HFFc6 (cell line): ENCODE measurements around the gene CUX1. TPM values are rescaled to one million over a fixed set of nuclear protein-coding genes. Genes with fewer than 3 reads are reported as not detected.

Source experiments
- DNase-seq: peaks from one replicate; pipeline ENCODE4 v3.0.0-alpha.2; 2018
- H3K27ac Mint-ChIP-seq: 2 replicates; pipeline ENCODE4 v1.8.0; 2020; ENCODE audit warnings: mild to moderate bottlenecking, mixed read lengths
- H3K27me3 Mint-ChIP-seq: 2 replicates; pipeline ENCODE4 v1.8.0; 2021; ENCODE audit warnings: mild to moderate bottlenecking, moderate library complexity, mixed read lengths; ENCODE audit not compliant: insufficient read depth
- H3K36me3 Mint-ChIP-seq: 2 replicates; pipeline ENCODE4 v1.8.0; 2021; ENCODE audit warnings: low read depth, mixed read lengths
- H3K4me1 Mint-ChIP-seq: 2 replicates; pipeline ENCODE4 v1.8.0; 2020; ENCODE audit warnings: low read depth, mixed read lengths
- H3K4me3 Mint-ChIP-seq: 2 replicates; pipeline ENCODE4 v1.8.0; 2020; ENCODE audit warnings: mild to moderate bottlenecking, moderate library complexity, mixed read lengths
- H3K9me3 Mint-ChIP-seq: 2 replicates; pipeline ENCODE4 v1.8.0; 2020; ENCODE audit warnings: mild to moderate bottlenecking, mixed read lengths
- total RNA-seq, 6 experiments: library from RNA; stranded (reverse); fragmentation: NEBNext Ultra II Directional; extraction: Animal tissue kit (Norgen Biotek cat#: 25700); gene quantifications; 2 replicates in 1 of 6; 3 replicates in 5 of 6; pipeline ENCODE4 v1.2.3, GENCODE V29; 2021
- TF ChIP-seq, protein P1 (sequence below): fragments of 200-600 bp; sonication (generic); IDR thresholded peaks from 2 replicates; pipeline ENCODE4 v1.5.0; 2021; ENCODE audit warnings: antibody characterized with exemption, mild to moderate bottlenecking

The CUX1 gene
- total RNA-seq, 6 experiments from 2014 or later = 46.9 to 64.2 (median 51.6) TPM

DNA sequence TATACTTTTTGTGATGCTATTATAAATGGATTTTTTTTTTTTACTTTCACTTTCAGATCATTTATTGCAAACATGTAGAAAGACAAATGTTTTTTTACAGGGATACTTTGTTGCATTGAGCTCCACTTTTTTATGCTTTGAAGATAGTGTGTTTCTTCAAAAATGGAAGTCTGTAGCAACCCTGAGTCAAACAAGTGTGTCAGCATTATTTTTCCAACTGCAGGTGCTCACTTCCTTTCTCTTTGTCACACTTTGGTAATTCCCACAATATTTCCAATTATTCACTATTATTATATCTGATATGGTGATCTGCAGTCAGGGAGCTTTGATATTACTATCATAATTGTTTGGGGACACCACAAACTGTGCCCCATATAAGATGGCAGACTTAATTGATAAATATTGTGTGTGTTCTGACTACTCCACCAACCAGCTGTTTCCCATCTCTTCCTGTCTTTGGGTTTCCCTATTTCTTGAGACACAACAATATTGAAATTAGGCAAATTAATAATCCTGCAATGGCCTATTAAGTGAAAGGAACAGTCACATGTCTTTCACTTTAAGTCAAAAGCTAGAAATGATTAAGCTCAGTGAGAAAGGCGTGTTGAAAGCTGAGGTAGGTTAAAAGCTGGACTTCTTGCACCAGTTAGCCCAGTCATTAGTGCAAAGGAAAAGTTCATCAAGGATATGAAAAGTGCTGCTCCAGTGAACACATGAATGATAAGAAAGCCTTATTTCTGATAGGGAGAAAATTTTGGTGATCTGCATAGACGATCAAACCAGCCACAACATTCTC, 238.0 kb downstream of the CUX1 start:
- Mint-ChIP-seq H3K27ac (no peak overlapping the region), H3K36me3 (peaks cover 35% of the 10 kb centered on the region), H3K27me3 (peaks cover 3% of the 10 kb centered on the region; the same call in 1 of the 2 replicates), H3K9me3 (peaks cover 7% of the 10 kb centered on the region; the same call in 1 of the 2 replicates), H3K4me3 (no peak overlapping the region), H3K4me1 (0 out of 2 replicates have a peak, but pooled peaks cover 9% of the 10 kb centered on the region)
- DNase-seq = no peak
- TF ChIP-seq, protein P1, sequence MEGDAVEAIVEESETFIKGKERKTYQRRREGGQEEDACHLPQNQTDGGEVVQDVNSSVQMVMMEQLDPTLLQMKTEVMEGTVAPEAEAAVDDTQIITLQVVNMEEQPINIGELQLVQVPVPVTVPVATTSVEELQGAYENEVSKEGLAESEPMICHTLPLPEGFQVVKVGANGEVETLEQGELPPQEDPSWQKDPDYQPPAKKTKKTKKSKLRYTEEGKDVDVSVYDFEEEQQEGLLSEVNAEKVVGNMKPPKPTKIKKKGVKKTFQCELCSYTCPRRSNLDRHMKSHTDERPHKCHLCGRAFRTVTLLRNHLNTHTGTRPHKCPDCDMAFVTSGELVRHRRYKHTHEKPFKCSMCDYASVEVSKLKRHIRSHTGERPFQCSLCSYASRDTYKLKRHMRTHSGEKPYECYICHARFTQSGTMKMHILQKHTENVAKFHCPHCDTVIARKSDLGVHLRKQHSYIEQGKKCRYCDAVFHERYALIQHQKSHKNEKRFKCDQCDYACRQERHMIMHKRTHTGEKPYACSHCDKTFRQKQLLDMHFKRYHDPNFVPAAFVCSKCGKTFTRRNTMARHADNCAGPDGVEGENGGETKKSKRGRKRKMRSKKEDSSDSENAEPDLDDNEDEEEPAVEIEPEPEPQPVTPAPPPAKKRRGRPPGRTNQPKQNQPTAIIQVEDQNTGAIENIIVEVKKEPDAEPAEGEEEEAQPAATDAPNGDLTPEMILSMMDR = no peak

DNA sequence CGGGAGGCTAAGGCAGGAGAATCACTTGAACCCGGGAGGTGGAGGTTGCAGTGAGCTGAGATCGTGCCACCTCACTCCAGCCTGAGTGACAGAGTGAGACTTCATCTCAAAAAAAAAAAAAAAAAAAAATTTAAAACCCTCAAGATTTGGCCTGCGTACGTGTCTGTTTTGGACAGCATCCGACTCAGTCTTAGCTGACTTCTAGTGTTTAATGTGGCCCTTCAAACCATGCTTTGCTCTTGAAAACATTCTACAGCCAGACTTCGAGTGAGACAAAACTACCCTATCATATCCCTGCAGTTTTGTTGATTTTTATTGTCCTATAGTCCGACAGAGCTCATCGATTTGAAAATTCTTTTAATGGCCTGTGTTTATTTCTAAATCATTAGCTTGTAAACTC, 242.1 kb downstream of the CUX1 start:
- Mint-ChIP-seq H3K36me3 (peaks cover 30% of the 10 kb centered on the region), H3K27me3 (peaks cover 5% of the 10 kb centered on the region), H3K27ac (no peak overlapping the region), H3K4me3 (no peak overlapping the region), H3K4me1 (peaks cover 33% of the 10 kb centered on the region), H3K9me3 (peaks cover 7% of the 10 kb centered on the region; the same call in 1 of the 2 replicates)
- TF ChIP-seq, protein P1 = no peak
- no peak for DNase-seq

- Mint-ChIP-seq H3K36me3 (peaks cover 16% of the 10 kb centered on the region), H3K9me3 (no peaks in the 10 kb centered on the region), H3K4me3 (no peak overlapping the region), H3K4me1 (peaks cover 29% of the 10 kb centered on the region), H3K27me3 (peaks cover 5% of the 10 kb centered on the region), H3K27ac (no peak overlapping the region)
- TF ChIP-seq, protein P1 = no peak
- no peak for DNase-seq
Measured at GRCh38 chr7:102061354-102061945, 244.0 kb downstream of the CUX1 start.

DNA sequence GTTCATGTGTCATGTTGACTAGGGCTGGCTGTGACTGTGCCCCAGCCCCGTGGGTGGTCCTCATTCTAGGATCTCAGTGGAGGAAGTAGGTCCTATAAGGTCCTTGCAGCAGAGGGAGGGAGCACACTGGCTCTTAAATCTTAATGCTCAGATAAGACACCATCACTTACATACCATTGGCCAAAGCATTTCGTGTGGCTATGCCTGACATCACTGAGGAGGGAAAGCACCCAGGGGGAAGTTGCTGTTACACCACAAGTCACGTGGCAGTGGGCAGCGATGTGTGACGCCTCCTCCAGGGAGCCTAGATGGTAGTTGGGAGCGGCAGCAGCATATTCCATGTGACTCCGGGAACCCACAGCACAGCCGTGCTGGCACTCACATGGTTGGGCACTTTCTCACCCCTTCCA, 244.6 kb downstream of the CUX1 start:
- no peak overlapping the region for H3K4me3 Mint-ChIP-seq
- peaks cover 15% of the 10 kb centered on the region for H3K36me3 Mint-ChIP-seq
- no peaks in the 10 kb centered on the region for H3K9me3 Mint-ChIP-seq
- H3K27me3 Mint-ChIP-seq = peaks cover 5% of the 10 kb centered on the region
- no peak for DNase-seq
- TF ChIP-seq, protein P1 = no peak
- peaks cover 29% of the 10 kb centered on the region for H3K4me1 Mint-ChIP-seq
- peak overlapping the region; percentile 58 for H3K27ac Mint-ChIP-seq

DNA sequence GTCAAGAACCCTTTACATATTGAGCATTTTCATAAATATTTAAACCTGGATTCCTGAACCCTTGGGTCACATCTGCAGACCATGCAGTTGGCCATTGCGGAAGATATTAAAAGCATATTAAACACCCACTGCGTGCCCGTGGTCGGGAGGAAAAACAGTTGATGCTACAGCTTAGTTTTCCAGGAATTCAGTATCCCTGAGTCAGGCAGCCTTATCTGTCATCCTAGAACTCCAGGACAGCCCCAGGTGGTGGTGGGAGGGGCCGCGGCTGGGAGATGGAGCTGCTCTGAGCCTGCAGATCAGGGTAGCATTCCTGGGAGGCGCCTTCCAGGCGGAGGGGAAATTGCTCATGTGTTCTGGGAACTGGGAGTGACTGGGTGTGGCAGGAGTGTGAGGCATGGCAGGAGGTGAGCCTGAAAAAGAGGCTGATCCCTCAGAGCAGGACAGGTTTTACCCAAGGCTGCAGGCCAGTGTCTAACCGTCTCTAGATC, 246.3 kb downstream of the CUX1 start:
- TF ChIP-seq, protein P1 = no peak
- Mint-ChIP-seq H3K4me1 (peaks cover 29% of the 10 kb centered on the region), H3K9me3 (no peaks in the 10 kb centered on the region), H3K4me3 (peak overlapping the region; percentile 37; the same call in 1 of the 2 replicates), H3K27me3 (peaks cover 5% of the 10 kb centered on the region), H3K27ac (peak overlapping the region; percentile 88), H3K36me3 (peaks cover 6% of the 10 kb centered on the region)
- peak; percentile 77 for DNase-seq
